SK-N-SH treated with all-trans-retinoic acid at 6 μM for 48 hours (cell line): ENCODE data around the gene GTF2F2.

Experiments
- RARB ChIP-seq: fragments of 250-450 bp; sonication (Bioruptor Pico); IDR thresholded peaks from 2 replicates; pipeline ENCODE4 v1.8.0; 2021; ENCODE audit warnings: mild to moderate bottlenecking, moderate library complexity
- TF ChIP-seq, protein P1 (sequence below): fragments of 250-450 bp; sonication (Bioruptor Pico); IDR thresholded peaks from 2 replicates; pipeline ENCODE4 v1.5.0; 2020; ENCODE audit warnings: mild to moderate bottlenecking, moderate library complexity

GRCh38 chr13:45306966-45307365 is 186.7 kb downstream of the GTF2F2 start:
- TF ChIP-seq RARB (CRISPR knock-in tag), result no peak
- TF ChIP-seq, protein P1, sequence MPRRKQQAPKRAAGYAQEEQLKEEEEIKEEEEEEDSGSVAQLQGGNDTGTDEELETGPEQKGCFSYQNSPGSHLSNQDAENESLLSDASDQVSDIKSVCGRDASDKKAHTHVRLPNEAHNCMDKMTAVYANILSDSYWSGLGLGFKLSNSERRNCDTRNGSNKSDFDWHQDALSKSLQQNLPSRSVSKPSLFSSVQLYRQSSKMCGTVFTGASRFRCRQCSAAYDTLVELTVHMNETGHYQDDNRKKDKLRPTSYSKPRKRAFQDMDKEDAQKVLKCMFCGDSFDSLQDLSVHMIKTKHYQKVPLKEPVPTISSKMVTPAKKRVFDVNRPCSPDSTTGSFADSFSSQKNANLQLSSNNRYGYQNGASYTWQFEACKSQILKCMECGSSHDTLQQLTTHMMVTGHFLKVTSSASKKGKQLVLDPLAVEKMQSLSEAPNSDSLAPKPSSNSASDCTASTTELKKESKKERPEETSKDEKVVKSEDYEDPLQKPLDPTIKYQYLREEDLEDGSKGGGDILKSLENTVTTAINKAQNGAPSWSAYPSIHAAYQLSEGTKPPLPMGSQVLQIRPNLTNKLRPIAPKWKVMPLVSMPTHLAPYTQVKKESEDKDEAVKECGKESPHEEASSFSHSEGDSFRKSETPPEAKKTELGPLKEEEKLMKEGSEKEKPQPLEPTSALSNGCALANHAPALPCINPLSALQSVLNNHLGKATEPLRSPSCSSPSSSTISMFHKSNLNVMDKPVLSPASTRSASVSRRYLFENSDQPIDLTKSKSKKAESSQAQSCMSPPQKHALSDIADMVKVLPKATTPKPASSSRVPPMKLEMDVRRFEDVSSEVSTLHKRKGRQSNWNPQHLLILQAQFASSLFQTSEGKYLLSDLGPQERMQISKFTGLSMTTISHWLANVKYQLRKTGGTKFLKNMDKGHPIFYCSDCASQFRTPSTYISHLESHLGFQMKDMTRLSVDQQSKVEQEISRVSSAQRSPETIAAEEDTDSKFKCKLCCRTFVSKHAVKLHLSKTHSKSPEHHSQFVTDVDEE (CRISPR knock-in tag), result no peak
